Uterus (tissue), 4 donors: Measurements from ENCODE around the gene ERICH6. TPM values are rescaled to one million over a fixed set of nuclear protein-coding genes. Genes with fewer than 3 reads are reported as not detected.
A peak's percentile ranks its signal among the peaks of the same experiment; 100 is the strongest.

ENCODE experiments used
- DNase-seq, 2 donors: peaks; one replicate each; pipeline ENCODE4 v3.0.0-alpha.2; 2019 to 2020
- H3K27ac ChIP-seq, 2 donors: fragments of 200-600 bp; sonication (generic); 1 replicate in 1 of 2; 2 replicates in 1 of 2; pipeline ENCODE4 v1.5.1; 2016 to 2018
- H3K27me3 ChIP-seq, 2 donors: fragments of 200-600 bp; sonication (generic); one replicate each; pipeline ENCODE4 v1.5.1; 2018 to 2019; ENCODE audit warnings: control low read depth in 1 of 2
- H3K36me3 ChIP-seq, 2 donors: fragments of 200-600 bp; sonication (generic); one replicate each; pipeline ENCODE4 v1.5.1; 2019; ENCODE audit warnings: control low read depth in 1 of 2
- H3K4me1 ChIP-seq, 2 donors: fragments of 200-600 bp; sonication (generic); one replicate each; pipeline ENCODE4 v1.5.1; 2018 to 2019; ENCODE audit warnings: control low read depth in 1 of 2
- H3K4me3 ChIP-seq, 2 donors: fragments of 200-600 bp; sonication (generic); 1 replicate in 1 of 2; 2 replicates in 1 of 2; pipeline ENCODE4 v1.5.1; 2018 to 2019; ENCODE audit warnings: mild to moderate bottlenecking in 1 of 2
- H3K9me3 ChIP-seq, 2 donors: fragments of 200-600 bp; sonication (generic); one replicate each; pipeline ENCODE4 v1.5.1; 2019; ENCODE audit warnings: control low read depth in 1 of 2
- CTCF ChIP-seq, 4 experiments: fragments of 200-600 bp in 2 of 4; fragments of 450-650 bp in 2 of 4; sonication (generic) in 2 of 4; IDR thresholded peaks; one replicate each; pipeline ENCODE4 v1.5.1; 2016 to 2019; ENCODE audit warnings: antibody characterized with exemption in 4 of 4, mild to moderate bottlenecking in 2 of 4, moderate library complexity in 1 of 4
- POLR2A ChIP-seq, 2 donors: fragments of 450-650 bp; IDR thresholded peaks; one replicate each; pipeline ENCODE4 v1.6.1; 2016; ENCODE audit warnings: antibody characterized with exemption in 2 of 2, mild to moderate bottlenecking in 1 of 2, moderate library complexity in 1 of 2
- intact Hi-C: fragments of 100-400 bp; cut with DNase I; formaldehyde crosslinking; loops from one replicate; pipeline ENCODE4 v1.15.1; 2023; ENCODE audit warnings: low total_unique reads
- total RNA-seq, 4 donors: library from RNA; depleted of rRNA in 3 of 4; stranded (reverse); fragments of >200 nt in 3 of 4; gene quantifications; one replicate each; pipeline versions ENCODE4 v1.1.0 to v1.2.4, GENCODE V29; 2014 to 2023
- donor health status: DM: yes; HTN: yes; CAD: no.

The ERICH6 gene
- total RNA-seq, 4 donors from 2014 or later: not detected

GRCh38 chr3:150743508-150743907, 39.8 kb upstream of the ERICH6 start:
- peaks cover 0 to 7% of the 10 kb centered on the region in 2 donors for H3K4me1 ChIP-seq

GRCh38 chr3:150742679-150743078, 39.0 kb upstream of the ERICH6 start:
- Histone ChIP-seq H3K27me3 (no peaks in the 10 kb centered on the region), H3K4me3 (no peak overlapping the region), H3K9me3 (no peaks in the 10 kb centered on the region), H3K27ac (peak overlapping the region; percentile 68 to 78), H3K4me1 (peaks cover 0 to 7% of the 10 kb centered on the region in 2 donors), H3K36me3 (no peaks in the 10 kb centered on the region)
- intact Hi-C loops: no loop called here
- no peak for TF ChIP-seq CTCF (IDR thresholded peaks at IDR 0.05)
- no peak for TF ChIP-seq POLR2A (IDR thresholded peaks at IDR 0.05)
- DNase-seq: no peak

More at GRCh38 chr3:150743508-150743907, 39.8 kb upstream of the ERICH6 start:
- TF ChIP-seq CTCF (IDR thresholded peaks at IDR 0.05): no peak
- no peak for TF ChIP-seq POLR2A (IDR thresholded peaks at IDR 0.05)
- H3K4me3 ChIP-seq: no peak overlapping the region
- H3K9me3 ChIP-seq: no peaks in the 10 kb centered on the region
- intact Hi-C loops: no loop called here
- no peaks in the 10 kb centered on the region for H3K36me3 ChIP-seq
- no peak for DNase-seq
- no peaks in the 10 kb centered on the region for H3K27me3 ChIP-seq
- peak overlapping the region; percentile 68 to 78 for H3K27ac ChIP-seq

GRCh38 chr3:150742141-150742523, 38.4 kb upstream of the ERICH6 start:
- H3K9me3 ChIP-seq: no peaks in the 10 kb centered on the region
- peaks cover 0 to 7% of the 10 kb centered on the region in 2 donors for H3K4me1 ChIP-seq
- H3K36me3 ChIP-seq: no peaks in the 10 kb centered on the region
- intact Hi-C loops: no loop called here
- DNase-seq: no peak
- TF ChIP-seq CTCF (IDR thresholded peaks at IDR 0.05): no peak
- TF ChIP-seq POLR2A (IDR thresholded peaks at IDR 0.05): no peak
- no peaks in the 10 kb centered on the region for H3K27me3 ChIP-seq
- no peak overlapping the region for H3K4me3 ChIP-seq
- H3K27ac ChIP-seq: peak overlapping the region in 1 of 2 donors; percentile 5

GRCh38 chr3:150741497-150742140, 37.9 kb upstream of the ERICH6 start:
- no peak for DNase-seq
- no peaks in the 10 kb centered on the region for H3K36me3 ChIP-seq
- no peaks in the 10 kb centered on the region for H3K9me3 ChIP-seq
- H3K27ac ChIP-seq: no peak overlapping the region
- intact Hi-C loops: no loop called here
- H3K27me3 ChIP-seq: no peaks in the 10 kb centered on the region
- TF ChIP-seq CTCF (IDR thresholded peaks at IDR 0.05): no peak
- no peak for TF ChIP-seq POLR2A (IDR thresholded peaks at IDR 0.05)
- H3K4me1 ChIP-seq: peaks cover 0 to 4% of the 10 kb centered on the region in 2 donors
- H3K4me3 ChIP-seq: no peak overlapping the region

GRCh38 chr3:150740733-150741496, 37.2 kb upstream of the ERICH6 start:
- Histone ChIP-seq H3K27ac (no peak overlapping the region), H3K4me1 (no peaks in the 10 kb centered on the region), H3K9me3 (no peaks in the 10 kb centered on the region), H3K36me3 (no peaks in the 10 kb centered on the region), H3K27me3 (no peaks in the 10 kb centered on the region), H3K4me3 (no peak overlapping the region)
- no peak for TF ChIP-seq POLR2A (IDR thresholded peaks at IDR 0.05)
- no peak for TF ChIP-seq CTCF (IDR thresholded peaks at IDR 0.05)
- no peak for DNase-seq
- intact Hi-C loops: no loop called here
